Astrocyte of the spinal cord (primary cell): ENCODE data around the gene CCNT1.
"Not testable (repeated sequence)": the region's sequence is repeated elsewhere in the genome, so short reads cannot be mapped to it uniquely, and the experiment has no call there.

ENCODE experiments used
- DNase-seq: peaks from one replicate; pipeline ENCODE4 v3.0.0; 2011; ENCODE audit warnings: low read depth, low spot score
- H3K4me3 ChIP-seq: 2 replicates; pipeline ENCODE4 v1.5.1; 2011; ENCODE audit warnings: low read depth, mild to moderate bottlenecking, low read length, moderate library complexity
- in situ Hi-C: cut with HindIII; loops from 2 replicates; pipeline ENCODE4 v1.10.0; 2017; ENCODE audit warnings: low sequenced_read_pairs
- TF ChIP-seq, protein P1 (sequence below): IDR thresholded peaks from 2 replicates; pipeline ENCODE4 v1.5.1; 2012; ENCODE audit warnings: low read depth, mild to moderate bottlenecking, low read length, inconsistent platforms

The CCNT1 gene

DNA sequence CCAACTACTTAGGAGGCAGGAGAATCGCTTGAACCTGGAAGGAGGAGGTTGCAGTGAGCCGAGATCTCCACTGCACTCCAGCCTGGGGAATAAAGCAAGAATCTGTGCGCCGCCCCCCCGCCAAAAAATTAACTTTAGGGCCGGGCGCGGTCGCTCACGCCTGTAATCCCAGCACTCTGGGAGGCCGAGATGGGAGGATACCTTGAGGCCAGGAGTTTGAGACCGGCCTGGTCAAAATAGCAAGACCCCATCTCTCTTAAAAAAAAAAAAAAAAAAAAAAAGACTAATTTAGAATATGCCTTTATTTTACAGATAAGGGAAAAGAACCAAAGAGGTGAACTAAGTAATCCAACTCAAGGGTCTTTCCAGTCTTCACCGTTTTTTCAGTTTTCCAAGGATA, 35.6 kb downstream of the CCNT1 start:
- no peak for DNase-seq
- TF ChIP-seq, protein P1, sequence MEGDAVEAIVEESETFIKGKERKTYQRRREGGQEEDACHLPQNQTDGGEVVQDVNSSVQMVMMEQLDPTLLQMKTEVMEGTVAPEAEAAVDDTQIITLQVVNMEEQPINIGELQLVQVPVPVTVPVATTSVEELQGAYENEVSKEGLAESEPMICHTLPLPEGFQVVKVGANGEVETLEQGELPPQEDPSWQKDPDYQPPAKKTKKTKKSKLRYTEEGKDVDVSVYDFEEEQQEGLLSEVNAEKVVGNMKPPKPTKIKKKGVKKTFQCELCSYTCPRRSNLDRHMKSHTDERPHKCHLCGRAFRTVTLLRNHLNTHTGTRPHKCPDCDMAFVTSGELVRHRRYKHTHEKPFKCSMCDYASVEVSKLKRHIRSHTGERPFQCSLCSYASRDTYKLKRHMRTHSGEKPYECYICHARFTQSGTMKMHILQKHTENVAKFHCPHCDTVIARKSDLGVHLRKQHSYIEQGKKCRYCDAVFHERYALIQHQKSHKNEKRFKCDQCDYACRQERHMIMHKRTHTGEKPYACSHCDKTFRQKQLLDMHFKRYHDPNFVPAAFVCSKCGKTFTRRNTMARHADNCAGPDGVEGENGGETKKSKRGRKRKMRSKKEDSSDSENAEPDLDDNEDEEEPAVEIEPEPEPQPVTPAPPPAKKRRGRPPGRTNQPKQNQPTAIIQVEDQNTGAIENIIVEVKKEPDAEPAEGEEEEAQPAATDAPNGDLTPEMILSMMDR, result no peak
- peak overlapping the region; percentile 67 for H3K4me3 ChIP-seq
- in situ Hi-C loops, result no loop called here

DNA sequence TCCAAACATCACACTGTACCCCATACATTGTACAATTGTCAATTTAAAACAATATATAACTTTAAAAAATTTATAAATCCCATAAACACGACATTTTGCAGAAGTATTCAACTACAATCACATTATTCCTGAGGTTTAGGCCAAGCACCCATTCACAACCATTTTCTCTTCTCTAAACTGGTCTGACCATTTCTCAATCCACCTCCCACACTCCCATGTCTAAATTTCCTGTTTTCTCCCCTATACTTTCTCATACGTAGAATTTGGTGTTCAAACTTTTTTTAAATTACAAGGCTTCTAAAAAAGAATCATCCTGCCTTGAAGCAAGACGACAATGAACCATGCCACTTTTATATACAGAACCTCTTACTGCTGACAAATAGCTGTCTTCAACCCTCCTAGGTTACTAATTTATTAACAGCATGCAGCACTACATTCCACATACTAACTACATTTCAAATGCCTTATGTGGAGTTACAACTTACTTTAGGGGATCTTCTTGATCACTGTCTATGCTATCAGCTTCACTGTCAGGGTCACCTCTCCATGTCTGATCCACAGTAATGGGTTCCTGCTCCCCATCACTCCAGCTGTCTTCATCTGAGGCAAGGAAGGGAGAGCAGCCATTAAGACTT, 37.8 kb downstream of the CCNT1 start:
- TF ChIP-seq, protein P1, result no peak
- in situ Hi-C loops, result no loop called here
- no peak overlapping the region for H3K4me3 ChIP-seq
- no peak for DNase-seq

DNA sequence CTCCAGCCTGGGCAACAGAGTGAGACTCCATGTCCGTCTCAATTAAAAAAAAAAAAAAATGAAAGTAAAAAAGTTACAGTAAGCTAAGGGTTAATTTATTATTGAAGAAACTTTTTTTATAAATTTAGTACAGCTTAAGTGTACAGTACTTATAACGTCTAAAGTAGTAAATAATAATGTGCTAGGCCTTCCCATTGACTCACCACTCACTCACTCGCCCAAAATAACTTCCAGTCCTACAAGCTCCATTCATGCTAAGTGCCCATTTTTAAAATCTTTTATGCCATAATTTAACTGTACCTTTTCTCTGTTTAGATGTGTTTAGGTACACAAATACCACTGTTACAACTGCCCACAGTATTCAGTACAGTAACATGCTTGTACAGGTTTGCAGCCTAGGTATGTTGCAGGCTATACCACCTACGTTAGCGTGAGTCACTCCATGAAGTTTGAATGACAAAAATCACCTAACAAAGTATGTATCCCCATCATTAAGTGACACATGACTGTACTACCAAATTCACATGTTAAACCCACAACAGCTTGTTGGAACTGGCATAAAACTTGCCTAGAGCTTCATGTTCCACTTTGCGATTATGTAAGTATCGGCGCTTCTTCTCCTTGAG, 45.2 kb downstream of the CCNT1 start:
- no peak for DNase-seq
- H3K4me3 ChIP-seq, result no peak overlapping the region
- in situ Hi-C loops, result no loop called here
- TF ChIP-seq, protein P1, result no peak

DNA sequence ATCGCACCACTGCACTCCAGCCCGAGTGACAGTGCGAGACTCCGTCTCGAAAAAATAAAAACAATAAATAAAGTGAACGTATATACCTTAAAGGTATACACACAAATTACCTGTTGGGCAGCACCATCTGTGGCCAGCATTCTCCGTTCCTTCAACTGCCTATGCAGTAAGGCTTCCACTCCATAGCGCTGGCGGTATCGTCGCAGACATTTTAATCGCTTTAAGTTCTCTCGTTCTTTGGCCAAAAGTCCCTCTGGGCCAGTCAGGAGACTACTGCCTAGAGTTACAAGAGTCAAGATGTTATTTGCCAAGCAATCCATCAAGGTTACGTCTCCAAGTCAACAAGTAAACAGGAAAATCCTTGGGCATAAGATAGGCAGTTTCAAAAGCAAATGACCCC, 47.5 kb downstream of the CCNT1 start:
- H3K4me3 ChIP-seq, result no peak overlapping the region
- no peak for DNase-seq
- TF ChIP-seq, protein P1, result no peak
- in situ Hi-C loops, result no loop called here

DNA sequence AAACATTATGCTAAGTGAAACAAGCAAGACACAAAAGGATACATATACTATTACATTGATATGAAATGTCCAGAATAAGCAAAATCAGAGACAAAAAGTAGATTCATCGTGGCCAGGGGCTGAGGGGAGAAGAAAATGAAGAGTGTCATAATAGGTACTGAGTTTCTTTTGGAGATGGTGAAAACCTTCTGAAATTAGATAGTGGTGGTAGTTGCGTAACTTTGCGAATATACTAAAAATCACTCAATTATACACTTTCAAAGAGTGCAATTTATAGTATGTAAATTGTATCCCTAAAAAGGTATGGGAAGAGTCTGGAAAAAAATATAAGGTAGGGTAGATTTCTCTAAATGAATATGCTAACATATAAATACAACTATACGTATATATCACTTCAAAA, 56.6 kb downstream of the CCNT1 start:
- DNase-seq, result no peak
- in situ Hi-C loops, result no loop called here
- TF ChIP-seq, protein P1, result no peak
- no peak overlapping the region for H3K4me3 ChIP-seq

DNA sequence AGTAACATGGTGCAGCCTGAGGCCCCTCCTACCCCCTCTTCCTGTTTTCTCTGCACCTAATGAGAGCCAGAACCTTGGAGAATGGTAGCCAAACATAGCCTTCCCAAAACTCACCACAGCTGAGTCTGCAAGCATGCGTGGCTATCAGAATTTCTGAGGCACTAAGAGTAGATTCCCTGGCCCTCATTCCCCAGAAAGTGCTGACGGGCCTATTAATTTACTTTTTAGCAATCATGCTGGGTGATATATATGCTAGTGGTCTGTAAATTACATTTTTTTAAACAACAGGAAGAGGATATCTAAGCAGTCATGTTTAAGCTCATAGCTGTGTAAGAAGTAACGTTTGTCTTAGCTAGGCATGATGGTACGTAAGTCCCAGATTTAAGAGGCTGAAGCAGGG, 64.8 kb downstream of the CCNT1 start:
- in situ Hi-C loops, result no loop called here
- no peak for DNase-seq
- H3K4me3 ChIP-seq, result no peak overlapping the region
- TF ChIP-seq, protein P1, result no peak

DNA sequence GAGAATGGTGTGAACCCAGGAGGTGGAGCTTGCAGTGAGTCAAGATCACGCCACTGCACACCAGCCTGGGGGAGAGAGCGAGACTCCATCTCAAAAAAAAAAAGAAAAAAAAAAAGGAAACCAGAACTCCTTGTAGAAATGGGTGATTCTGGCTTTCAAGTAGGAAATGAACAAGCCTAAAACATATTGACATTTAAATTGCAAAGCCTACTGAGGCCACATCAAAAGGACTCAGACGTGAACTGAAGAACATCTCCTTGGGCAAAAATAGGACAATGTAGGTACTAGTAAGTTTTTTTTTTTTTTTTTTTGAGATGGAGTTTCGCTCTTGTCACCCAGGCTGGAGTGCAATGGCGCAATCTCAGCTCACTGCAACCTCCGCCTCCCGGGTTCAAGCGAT, 71.2 kb downstream of the CCNT1 start:
- H3K4me3 ChIP-seq, DNase-seq, in situ Hi-C loops: not testable (repeated sequence)
